ENCODE measurements around the gene DHRS4L2. TPM values are rescaled to one million over a fixed set of nuclear protein-coding genes. Genes with fewer than 3 reads are reported as not detected.
"Not testable (repeated sequence)": the region's sequence is repeated elsewhere in the genome, so short reads cannot be mapped to it uniquely, and the experiment has no call there.

The DHRS4L2 gene
- total RNA-seq, result 16.3 TPM
- long read RNA-seq, transcript DHRS4L2-202 (5 exons, 1,117 nt), result major isoform, 9 of 14 reads
- long read RNA-seq, partial matches to known transcripts, result 0 of 14 reads
- long read RNA-seq, other reads (novel, unspliced or antisense), result 5 of 14 reads

DNA sequence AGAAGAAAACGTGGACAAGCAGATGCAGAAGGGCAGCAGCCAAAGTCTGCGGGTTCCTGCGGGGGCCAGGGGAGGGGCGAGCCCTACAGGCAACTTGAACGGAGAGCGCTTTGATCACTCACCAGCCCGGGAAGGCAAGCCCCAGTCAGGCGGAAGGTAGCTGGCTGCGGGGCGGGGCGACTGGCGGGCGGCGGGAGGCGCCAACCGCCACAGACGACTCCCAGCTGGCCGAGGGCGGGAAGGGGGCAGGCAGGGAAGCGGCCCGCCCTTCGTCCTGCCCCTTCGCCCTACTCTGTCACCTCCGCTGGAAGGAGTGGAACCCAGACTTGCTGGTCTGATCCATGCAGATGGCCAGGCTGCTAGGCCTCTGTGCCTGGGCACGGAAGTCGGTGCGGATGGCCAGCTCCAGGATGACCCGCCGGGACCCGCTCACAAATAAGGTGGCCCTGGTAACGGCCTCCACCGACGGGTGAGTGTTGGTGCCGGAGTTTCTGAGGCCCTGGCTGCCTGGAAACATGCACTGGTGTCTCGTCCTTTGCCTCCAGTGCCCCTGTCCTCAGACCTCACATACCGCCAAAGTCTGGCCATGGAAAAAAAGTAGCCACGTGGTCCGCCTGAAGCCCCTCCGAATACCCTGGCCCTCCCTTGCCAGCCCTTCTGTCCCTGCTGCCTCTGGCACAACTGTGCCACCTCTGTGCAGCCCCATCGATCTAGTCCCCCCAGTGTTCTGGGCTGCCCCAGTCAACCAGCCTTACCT is at the start of gene DHRS4L2:
TSS of gene DHRS4L2 (plus strand) at position 323 of the 757 bp plus-strand sequence. CDS start at position 342, 19 bp downstream.
- DNase-seq, result peak; percentile 92
- Histone ChIP-seq H3K4me3 (peak within 1 kb of the TSS; percentile 38), H3K4me1 (peaks cover 12% of the 10 kb centered on the region), H3K27ac (peak within 1 kb of the TSS; percentile 72)
- peak; percentile 96 for ATAC-seq
- H3K36me3 ChIP-seq; H3K27me3 ChIP-seq; intact Hi-C loops (cut with DNase I); H3K9me3 ChIP-seq: not testable (repeated sequence)

DNA sequence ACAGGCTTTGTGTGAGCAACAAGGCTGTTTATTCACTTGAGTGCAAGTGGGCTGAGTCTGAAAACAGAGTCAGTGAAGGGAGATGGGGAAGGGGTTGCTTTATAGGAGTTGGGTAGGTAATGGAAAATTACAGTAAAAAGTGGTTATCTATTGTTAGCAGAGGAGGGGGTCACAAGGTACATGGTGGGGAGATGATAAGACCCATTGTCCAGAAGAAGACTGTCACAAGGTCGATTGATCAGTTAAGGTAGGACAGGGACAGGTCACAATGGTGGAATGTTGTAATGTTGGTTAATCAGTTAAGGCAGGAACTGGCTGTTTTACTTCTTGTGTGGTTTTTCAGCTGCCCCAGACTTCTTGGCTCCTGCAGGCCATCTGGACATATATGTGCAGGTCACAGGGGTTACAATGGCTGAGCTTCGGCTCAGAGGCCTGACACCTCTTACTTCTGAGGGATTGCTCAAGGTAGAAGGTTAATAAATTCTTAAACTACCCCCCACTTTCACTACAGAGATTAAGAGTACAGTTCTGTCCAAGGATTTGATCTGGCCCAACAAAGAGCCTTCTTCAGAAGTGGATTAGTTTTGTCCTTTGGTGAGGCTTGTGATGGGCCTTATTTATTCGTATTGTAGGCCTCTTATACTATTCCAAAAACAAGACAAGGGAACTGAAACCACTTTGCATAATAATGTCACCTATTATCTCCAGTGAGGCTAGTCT is 49.0 kb upstream of the DHRS4L2 start:
- Histone ChIP-seq H3K27ac (no peak overlapping the region), H3K36me3 (no peaks in the 10 kb centered on the region), H3K27me3 (no peaks in the 10 kb centered on the region), H3K9me3 (no peaks in the 10 kb centered on the region), H3K4me1 (no peaks in the 10 kb centered on the region), H3K4me3 (no peak overlapping the region)
- ATAC-seq (no peak), DNase-seq (no peak)
- intact Hi-C loops (cut with DNase I), result no loop called here
- TF ChIP-seq, protein P1, sequence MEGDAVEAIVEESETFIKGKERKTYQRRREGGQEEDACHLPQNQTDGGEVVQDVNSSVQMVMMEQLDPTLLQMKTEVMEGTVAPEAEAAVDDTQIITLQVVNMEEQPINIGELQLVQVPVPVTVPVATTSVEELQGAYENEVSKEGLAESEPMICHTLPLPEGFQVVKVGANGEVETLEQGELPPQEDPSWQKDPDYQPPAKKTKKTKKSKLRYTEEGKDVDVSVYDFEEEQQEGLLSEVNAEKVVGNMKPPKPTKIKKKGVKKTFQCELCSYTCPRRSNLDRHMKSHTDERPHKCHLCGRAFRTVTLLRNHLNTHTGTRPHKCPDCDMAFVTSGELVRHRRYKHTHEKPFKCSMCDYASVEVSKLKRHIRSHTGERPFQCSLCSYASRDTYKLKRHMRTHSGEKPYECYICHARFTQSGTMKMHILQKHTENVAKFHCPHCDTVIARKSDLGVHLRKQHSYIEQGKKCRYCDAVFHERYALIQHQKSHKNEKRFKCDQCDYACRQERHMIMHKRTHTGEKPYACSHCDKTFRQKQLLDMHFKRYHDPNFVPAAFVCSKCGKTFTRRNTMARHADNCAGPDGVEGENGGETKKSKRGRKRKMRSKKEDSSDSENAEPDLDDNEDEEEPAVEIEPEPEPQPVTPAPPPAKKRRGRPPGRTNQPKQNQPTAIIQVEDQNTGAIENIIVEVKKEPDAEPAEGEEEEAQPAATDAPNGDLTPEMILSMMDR (IDR thresholded peaks at IDR 0.05), result no peak

DNA sequence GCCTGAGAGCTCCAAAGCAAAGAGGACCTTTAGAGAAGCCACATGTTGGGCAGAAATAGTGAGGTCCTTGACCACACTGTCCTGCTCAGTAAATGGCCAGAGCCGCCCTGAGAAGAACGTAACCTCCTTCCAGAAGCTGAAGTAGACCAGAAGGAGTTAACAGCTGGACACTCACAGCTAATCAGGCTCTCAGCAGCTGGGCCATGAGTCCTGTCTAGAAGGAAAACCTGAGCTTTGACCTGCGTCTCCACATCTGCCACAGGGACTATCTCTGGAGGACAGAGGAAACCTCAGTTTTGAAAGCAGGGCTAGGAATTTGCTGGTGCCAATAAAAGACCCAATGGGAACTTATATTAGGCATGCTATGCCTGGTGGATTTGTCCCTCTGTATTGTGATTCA is 47.5 kb upstream of the DHRS4L2 start:
- H3K27me3 ChIP-seq, result no peaks in the 10 kb centered on the region

DNA sequence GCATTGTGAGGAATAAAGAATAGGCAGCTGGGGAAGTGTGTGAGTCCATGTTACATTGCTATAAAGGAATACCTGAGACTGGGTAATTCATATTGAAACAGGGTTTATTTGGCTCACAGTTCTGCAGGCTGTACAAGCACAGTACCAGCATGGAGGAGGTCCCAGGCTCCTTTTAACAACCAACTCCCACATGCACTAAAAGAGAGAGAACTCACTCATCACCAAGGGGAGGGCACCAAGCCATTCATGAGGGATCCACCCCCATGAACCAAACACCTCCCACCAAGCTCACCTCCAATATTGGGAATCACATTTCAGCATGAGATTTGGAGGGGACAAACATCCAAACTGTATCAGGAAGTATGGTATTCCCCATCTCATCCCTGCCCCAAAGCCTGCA is 47.1 kb upstream of the DHRS4L2 start:
- Histone ChIP-seq H3K36me3 (no peaks in the 10 kb centered on the region), H3K27ac (no peak overlapping the region), H3K4me3 (no peak overlapping the region), H3K9me3 (no peaks in the 10 kb centered on the region), H3K4me1 (no peaks in the 10 kb centered on the region), H3K27me3 (no peaks in the 10 kb centered on the region)
- intact Hi-C loops (cut with DNase I), result no loop called here
- DNase-seq, result no peak
- TF ChIP-seq, protein P1 (IDR thresholded peaks at IDR 0.05), result no peak
- no peak for ATAC-seq

More for the DNA sequence above, 47.5 kb upstream of the DHRS4L2 start:
- TF ChIP-seq, protein P1 (IDR thresholded peaks at IDR 0.05), result no peak
- Histone ChIP-seq H3K36me3 (no peaks in the 10 kb centered on the region), H3K4me3 (no peak overlapping the region), H3K9me3 (no peaks in the 10 kb centered on the region), H3K27ac (no peak overlapping the region), H3K4me1 (no peaks in the 10 kb centered on the region)
- no peak for ATAC-seq
- intact Hi-C loops (cut with DNase I), result no loop called here
- DNase-seq, result no peak

DNA sequence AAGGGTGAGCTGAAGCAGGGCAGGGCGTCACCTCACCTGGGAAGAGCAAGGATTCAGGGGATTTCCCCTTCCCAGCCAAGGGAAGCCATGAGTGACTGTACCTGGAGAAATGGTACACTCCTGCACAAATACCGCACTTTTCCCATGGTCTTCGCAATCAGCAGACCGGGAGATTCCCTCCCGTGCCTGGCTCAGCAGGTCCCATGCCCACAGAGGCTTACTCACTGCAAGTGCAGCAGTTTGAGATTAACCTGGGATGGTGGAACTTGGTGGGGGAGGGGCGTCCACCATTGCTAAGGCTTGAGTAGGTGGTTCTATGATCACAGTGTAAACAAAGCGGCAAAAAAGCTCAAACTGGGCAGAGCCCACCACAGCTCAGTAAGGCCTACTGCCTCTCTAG is 46.1 kb upstream of the DHRS4L2 start:
- Histone ChIP-seq H3K9me3 (no peaks in the 10 kb centered on the region), H3K4me3 (no peak overlapping the region), H3K4me1 (no peaks in the 10 kb centered on the region), H3K36me3 (no peaks in the 10 kb centered on the region), H3K27ac (no peak overlapping the region), H3K27me3 (no peaks in the 10 kb centered on the region)
- DNase-seq, result no peak
- ATAC-seq, result no peak
- TF ChIP-seq, protein P1 (IDR thresholded peaks at IDR 0.05), result no peak
- intact Hi-C loops (cut with DNase I), result no loop called here

DNA sequence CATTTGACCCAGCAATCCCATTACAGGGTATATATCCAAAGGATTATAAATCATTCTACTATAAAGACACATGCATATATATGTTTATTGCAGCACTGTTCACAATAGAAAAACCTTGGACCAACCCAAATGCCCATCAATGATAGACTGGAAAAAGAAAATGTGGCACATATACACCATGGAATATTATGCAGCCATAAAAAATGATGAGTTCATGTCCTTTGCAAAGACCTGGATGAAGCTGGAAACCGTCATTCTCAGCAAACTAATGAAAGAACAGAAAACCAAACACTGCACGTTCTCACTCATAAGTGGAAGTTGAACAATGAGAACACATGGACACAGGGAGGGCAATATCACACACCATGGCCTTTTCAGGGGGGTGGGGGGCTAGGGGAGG is 39.7 kb upstream of the DHRS4L2 start:
- DNase-seq; H3K4me3 ChIP-seq; H3K27ac ChIP-seq; H3K9me3 ChIP-seq; H3K36me3 ChIP-seq; H3K27me3 ChIP-seq; intact Hi-C loops (cut with DNase I); ATAC-seq; H3K4me1 ChIP-seq: not testable (repeated sequence)

Data from upper lobe of right lung (tissue), 1 donor.